WTC11 (cell line): ENCODE results near the gene COBLL1.

Experiments
- CREB1 ChIP-seq: sonication (generic); formaldehyde crosslinking; IDR thresholded peaks from 2 replicates; pipeline ENCODE4 v1.8.0; 2023; ENCODE audit warnings: mild to moderate bottlenecking, missing genetic modification reagents
- CREM ChIP-seq: sonication (generic); formaldehyde crosslinking; IDR thresholded peaks from 2 replicates; pipeline ENCODE4 v1.8.1; 2022; ENCODE audit warnings: mild to moderate bottlenecking, missing genetic modification reagents, moderate library complexity
- ESRRA ChIP-seq: sonication (generic); formaldehyde crosslinking; IDR thresholded peaks from 2 replicates; pipeline ENCODE4 v1.8.1; 2022; ENCODE audit warnings: mild to moderate bottlenecking, missing genetic modification reagents, borderline replicate concordance
- JUN ChIP-seq: sonication (generic); formaldehyde crosslinking; IDR thresholded peaks from 2 replicates; pipeline ENCODE4 v1.8.0; 2023; ENCODE audit warnings: mild to moderate bottlenecking, missing genetic modification reagents
- RELA ChIP-seq: sonication (generic); formaldehyde crosslinking; IDR thresholded peaks from 2 replicates; pipeline ENCODE4 v1.8.1; 2022; ENCODE audit warnings: missing genetic modification reagents, mild to moderate bottlenecking, borderline replicate concordance
- SMAD4 ChIP-seq: sonication (generic); formaldehyde crosslinking; IDR thresholded peaks from 2 replicates; pipeline ENCODE4 v1.8.0; 2022; ENCODE audit warnings: mild to moderate bottlenecking, missing genetic modification reagents
- TEAD4 ChIP-seq: sonication (generic); formaldehyde crosslinking; IDR thresholded peaks from 2 replicates; pipeline ENCODE4 v1.8.0; 2022; ENCODE audit warnings: mild to moderate bottlenecking, missing genetic modification reagents
- ZNF416 ChIP-seq: fragments of 250-450 bp; sonication (Bioruptor Pico); IDR thresholded peaks from 2 replicates; pipeline ENCODE4 v1.9.0; 2021; ENCODE audit warnings: mild to moderate bottlenecking, inconsistent platforms
- TF ChIP-seq, protein P1 (sequence below): fragments of 200-600 bp; IDR thresholded peaks from 2 replicates; pipeline ENCODE4 v1.8.0; 2022; ENCODE audit warnings: antibody characterized with exemption
- TF ChIP-seq, protein P2 (sequence below): sonication (generic); formaldehyde crosslinking; IDR thresholded peaks from 2 replicates; pipeline ENCODE4 v1.8.1; 2023; ENCODE audit warnings: mild to moderate bottlenecking, missing genetic modification reagents, moderate library complexity
- TF ChIP-seq, protein P3 (sequence below): sonication (generic); formaldehyde crosslinking; IDR thresholded peaks from 2 replicates; pipeline ENCODE4 v1.8.0; 2022; ENCODE audit warnings: mild to moderate bottlenecking, missing genetic modification reagents
- TF ChIP-seq, protein P4 (sequence below): fragments of 250-450 bp; sonication (Bioruptor Pico); IDR thresholded peaks from 2 replicates; pipeline ENCODE4 v2.1.2; 2022; ENCODE audit warnings: mild to moderate bottlenecking, moderate library complexity

DNA sequence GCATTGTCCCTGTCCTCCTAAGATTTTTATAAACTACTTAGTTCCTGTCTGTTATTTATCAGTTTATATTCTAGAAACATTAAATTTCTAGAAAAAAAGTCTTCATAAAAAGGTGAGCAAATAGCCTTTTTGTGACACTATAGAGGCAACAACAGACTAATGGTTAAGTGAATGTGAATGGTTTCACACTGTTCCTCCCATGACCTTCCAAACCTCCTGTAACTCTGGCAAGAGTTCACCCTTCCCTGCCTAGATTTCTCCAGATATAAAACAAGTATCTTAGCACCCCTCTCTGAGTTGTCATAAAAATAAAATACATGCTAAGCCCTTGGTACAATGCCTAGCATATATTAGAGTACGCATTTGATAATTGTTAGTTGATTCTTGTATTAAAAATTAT, 29.2 kb downstream of the COBLL1 start:
- TF ChIP-seq, protein P1, sequence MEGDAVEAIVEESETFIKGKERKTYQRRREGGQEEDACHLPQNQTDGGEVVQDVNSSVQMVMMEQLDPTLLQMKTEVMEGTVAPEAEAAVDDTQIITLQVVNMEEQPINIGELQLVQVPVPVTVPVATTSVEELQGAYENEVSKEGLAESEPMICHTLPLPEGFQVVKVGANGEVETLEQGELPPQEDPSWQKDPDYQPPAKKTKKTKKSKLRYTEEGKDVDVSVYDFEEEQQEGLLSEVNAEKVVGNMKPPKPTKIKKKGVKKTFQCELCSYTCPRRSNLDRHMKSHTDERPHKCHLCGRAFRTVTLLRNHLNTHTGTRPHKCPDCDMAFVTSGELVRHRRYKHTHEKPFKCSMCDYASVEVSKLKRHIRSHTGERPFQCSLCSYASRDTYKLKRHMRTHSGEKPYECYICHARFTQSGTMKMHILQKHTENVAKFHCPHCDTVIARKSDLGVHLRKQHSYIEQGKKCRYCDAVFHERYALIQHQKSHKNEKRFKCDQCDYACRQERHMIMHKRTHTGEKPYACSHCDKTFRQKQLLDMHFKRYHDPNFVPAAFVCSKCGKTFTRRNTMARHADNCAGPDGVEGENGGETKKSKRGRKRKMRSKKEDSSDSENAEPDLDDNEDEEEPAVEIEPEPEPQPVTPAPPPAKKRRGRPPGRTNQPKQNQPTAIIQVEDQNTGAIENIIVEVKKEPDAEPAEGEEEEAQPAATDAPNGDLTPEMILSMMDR: no peak
- TF ChIP-seq ESRRA (CRISPR knock-in tag) (no peak), SMAD4 (CRISPR knock-in tag) (no peak), JUN (no peak), ZNF416 (no peak), TEAD4 (CRISPR knock-in tag) (no peak), RELA (no peak), CREM (CRISPR knock-in tag) (no peak), CREB1 (no peak)
- TF ChIP-seq, protein P2, sequence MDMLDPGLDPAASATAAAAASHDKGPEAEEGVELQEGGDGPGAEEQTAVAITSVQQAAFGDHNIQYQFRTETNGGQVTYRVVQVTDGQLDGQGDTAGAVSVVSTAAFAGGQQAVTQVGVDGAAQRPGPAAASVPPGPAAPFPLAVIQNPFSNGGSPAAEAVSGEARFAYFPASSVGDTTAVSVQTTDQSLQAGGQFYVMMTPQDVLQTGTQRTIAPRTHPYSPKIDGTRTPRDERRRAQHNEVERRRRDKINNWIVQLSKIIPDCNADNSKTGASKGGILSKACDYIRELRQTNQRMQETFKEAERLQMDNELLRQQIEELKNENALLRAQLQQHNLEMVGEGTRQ: no peak
- TF ChIP-seq, protein P3, sequence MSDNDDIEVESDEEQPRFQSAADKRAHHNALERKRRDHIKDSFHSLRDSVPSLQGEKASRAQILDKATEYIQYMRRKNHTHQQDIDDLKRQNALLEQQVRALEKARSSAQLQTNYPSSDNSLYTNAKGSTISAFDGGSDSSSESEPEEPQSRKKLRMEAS (CRISPR knock-in tag): no peak
- TF ChIP-seq, protein P4, sequence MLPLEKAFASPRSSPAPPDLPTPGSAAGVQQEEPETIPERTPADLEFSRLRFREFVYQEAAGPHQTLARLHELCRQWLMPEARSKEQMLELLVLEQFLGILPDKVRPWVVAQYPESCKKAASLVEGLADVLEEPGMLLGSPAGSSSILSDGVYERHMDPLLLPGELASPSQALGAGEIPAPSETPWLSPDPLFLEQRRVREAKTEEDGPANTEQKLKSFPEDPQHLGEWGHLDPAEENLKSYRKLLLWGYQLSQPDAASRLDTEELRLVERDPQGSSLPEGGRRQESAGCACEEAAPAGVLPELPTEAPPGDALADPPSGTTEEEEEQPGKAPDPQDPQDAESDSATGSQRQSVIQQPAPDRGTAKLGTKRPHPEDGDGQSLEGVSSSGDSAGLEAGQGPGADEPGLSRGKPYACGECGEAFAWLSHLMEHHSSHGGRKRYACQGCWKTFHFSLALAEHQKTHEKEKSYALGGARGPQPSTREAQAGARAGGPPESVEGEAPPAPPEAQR: no peak
